H1 (cell line): ENCODE results near the gene DOK6. TPM values are rescaled to one million over a fixed set of nuclear protein-coding genes. Genes with fewer than 3 reads are reported as not detected.

Experiments used
- CTCF ChIA-PET: fragments of 300-600 bp; sonication (Branson Sonifier 250); formaldehyde crosslinking; loops from one replicate; lab custom pipeline; 2021; ENCODE audit not compliant: partially characterized antibody; lab: Charles Lee
- POLR2A ChIA-PET: fragments of 300-600 bp; sonication (Branson Sonifier 250); formaldehyde crosslinking; loops from one replicate; lab custom pipeline; 2021; ENCODE audit warnings: inconsistent platforms; ENCODE audit not compliant: partially characterized antibody; lab: Charles Lee
- DNase-seq, 2 experiments: peaks; one replicate each; pipeline versions ENCODE4 v3.0.0 to v3.0.0-alpha.2; 2010 to 2022; ENCODE audit warnings: low spot score in 2 of 2, low read depth in 1 of 2, mixed read lengths in 1 of 2
- FAIRE-seq: peaks from 2 replicates; lab custom pipeline; 2011; peaks lifted over from hg19 to GRCh38; lab: Jason Lieb, UNC
- H2AFZ ChIP-seq: 2 replicates; pipeline ENCODE4 v1.8.1; 2012; ENCODE audit warnings: low read length, inconsistent platforms
- H2AK5ac ChIP-seq: 2 replicates; pipeline ENCODE4 v1.6.1; 2013; ENCODE audit warnings: low read depth, low read length
- H2BK120ac ChIP-seq: replicated peaks from 2 replicates; pipeline ENCODE3; 2013; ENCODE audit warnings: low read depth, low read length, inconsistent platforms
- H2BK12ac ChIP-seq: 2 replicates; pipeline ENCODE4 v1.6.1; 2013; ENCODE audit warnings: low read depth, low read length
- H2BK15ac ChIP-seq: 2 replicates; pipeline ENCODE4 v1.6.1; 2013; ENCODE audit warnings: low read length
- H2BK20ac ChIP-seq: 2 replicates; pipeline ENCODE4 v1.6.1; 2013; ENCODE audit warnings: low read length
- H2BK5ac ChIP-seq: 2 replicates; pipeline ENCODE4 v1.6.1; 2013; ENCODE audit warnings: low read depth, low read length
- H3K14ac ChIP-seq: 2 replicates; pipeline ENCODE4 v1.6.1; 2013; ENCODE audit warnings: inconsistent platforms; ENCODE audit not compliant: insufficient read length
- H3K18ac ChIP-seq: 2 replicates; pipeline ENCODE4 v1.6.1; 2013; ENCODE audit warnings: low read length; ENCODE audit errors: extremely low read depth
- H3K23ac ChIP-seq: 2 replicates; pipeline ENCODE4 v1.6.1; 2013; ENCODE audit warnings: inconsistent platforms; ENCODE audit not compliant: insufficient read length
- H3K23me2 ChIP-seq: 2 replicates; pipeline ENCODE4 v1.6.1; 2013; ENCODE audit warnings: low read depth, low read length
- H3K27ac ChIP-seq: 2 replicates; pipeline ENCODE4 v1.6.1; 2011; ENCODE audit warnings: low read depth, low read length, inconsistent platforms
- H3K27me3 ChIP-seq, 4 experiments: replicated peaks in 1 of 4; 1 replicate in 1 of 4; 2 replicates in 3 of 4; pipeline versions ENCODE4 v1.6.1 to v1.8.1; 2011 to 2013; ENCODE audit warnings: low read length in 3 of 4, mild to moderate bottlenecking in 3 of 4, inconsistent platforms in 2 of 4, mixed read lengths in 2 of 4, moderate library complexity in 1 of 4; ENCODE audit not compliant: control insufficient read depth in 3 of 4, insufficient read depth in 3 of 4; ENCODE audit errors: extremely low read depth in 1 of 4
- H3K36me3 ChIP-seq, 4 experiments: 2 replicates each; pipeline versions ENCODE4 v1.6.1 to v1.8.1; 2011 to 2013; ENCODE audit warnings: mild to moderate bottlenecking in 4 of 4, low read length in 3 of 4, moderate library complexity in 2 of 4, control low read depth in 1 of 4, inconsistent platforms in 1 of 4; ENCODE audit not compliant: insufficient read depth in 4 of 4, control insufficient read depth in 2 of 4
- H3K4ac ChIP-seq: replicated peaks from 2 replicates; pipeline ENCODE3; 2013; ENCODE audit warnings: low read length, low read depth, mixed read lengths, inconsistent platforms; ENCODE audit not compliant: insufficient read length
- H3K4me1 ChIP-seq, 4 experiments: replicated peaks in 1 of 4; 1 replicate in 1 of 4; 2 replicates in 3 of 4; pipeline versions ENCODE4 v1.6.1 to v1.8.1; 2011 to 2013; ENCODE audit warnings: low read length in 3 of 4, inconsistent platforms in 2 of 4, mixed read lengths in 1 of 4; ENCODE audit not compliant: insufficient read depth in 4 of 4, control insufficient read depth in 3 of 4
- H3K4me2 ChIP-seq, 2 experiments: 2 replicates each; pipeline versions ENCODE4 v1.6.1 to v1.8.1; 2011 to 2013; ENCODE audit warnings: low read depth in 2 of 2, low read length in 2 of 2, control low read depth in 1 of 2, inconsistent platforms in 1 of 2, mild to moderate bottlenecking in 1 of 2; ENCODE audit not compliant: insufficient read depth in 1 of 2
- H3K4me3 ChIP-seq, 4 experiments: fragments of 200-600, 300-600 bp in 1 of 4; sonication (generic), shearing (Covaris generic), sonication (Bioruptor Twin) in 1 of 4; 2 replicates each; pipeline versions ENCODE4 v1.5.1 to v1.8.1; 2011 to 2016; ENCODE audit warnings: low read length in 4 of 4, low read depth in 3 of 4, control low read depth in 2 of 4, inconsistent platforms in 2 of 4, mild to moderate bottlenecking in 2 of 4, mixed read lengths in 1 of 4, moderate library complexity in 1 of 4; ENCODE audit not compliant: insufficient read depth in 2 of 4; ENCODE audit errors: extremely low read depth in 1 of 4
- H3K56ac ChIP-seq: replicated peaks from 2 replicates; pipeline ENCODE3; 2013; ENCODE audit warnings: low read depth, mild to moderate bottlenecking, mixed read lengths, low read length, inconsistent platforms; ENCODE audit not compliant: insufficient read length
- H3K79me1 ChIP-seq: 2 replicates; pipeline ENCODE4 v1.6.1; 2013; ENCODE audit warnings: low read depth, low read length, control low read depth
- H3K79me2 ChIP-seq, 2 experiments: 2 replicates each; pipeline versions ENCODE4 v1.6.1 to v1.8.1; 2012 to 2013; ENCODE audit warnings: low read length in 2 of 2, mild to moderate bottlenecking in 2 of 2, inconsistent platforms in 1 of 2; ENCODE audit not compliant: insufficient read depth in 2 of 2, control insufficient read depth in 1 of 2
- H3K9ac ChIP-seq, 4 experiments: replicated peaks in 1 of 4; 1 replicate in 1 of 4; 2 replicates in 3 of 4; pipeline versions ENCODE4 v1.6.1 to v1.8.1; 2011 to 2013; ENCODE audit warnings: low read depth in 3 of 4, low read length in 3 of 4, control low read depth in 2 of 4, mild to moderate bottlenecking in 2 of 4, moderate library complexity in 2 of 4, inconsistent platforms in 1 of 4; ENCODE audit errors: extremely low read depth in 1 of 4
- H3K9me3 ChIP-seq, 2 experiments: 2 replicates each; pipeline versions ENCODE4 v1.6.1 to v1.8.1; 2012 to 2013; ENCODE audit warnings: mild to moderate bottlenecking in 2 of 2, moderate library complexity in 2 of 2, control low read depth in 1 of 2, inconsistent platforms in 1 of 2, low read depth in 1 of 2, low read length in 1 of 2, mixed read lengths in 1 of 2; ENCODE audit not compliant: insufficient read depth in 2 of 2
- H4K20me1 ChIP-seq, 2 experiments: replicated peaks in 1 of 2; 2 replicates each; pipeline versions ENCODE3 to v1.8.1; 2011 to 2013; ENCODE audit warnings: inconsistent platforms in 2 of 2, low read length in 2 of 2, mild to moderate bottlenecking in 1 of 2; ENCODE audit not compliant: insufficient read depth in 2 of 2, control insufficient read depth in 1 of 2
- H4K5ac ChIP-seq: 2 replicates; pipeline ENCODE4 v1.6.1; 2013; ENCODE audit warnings: low read length, low read depth, mixed read lengths, inconsistent platforms; ENCODE audit not compliant: insufficient read length
- H4K8ac ChIP-seq: 2 replicates; pipeline ENCODE4 v1.8.0; 2013; ENCODE audit warnings: mild to moderate bottlenecking, moderate library complexity, low read length, inconsistent platforms; ENCODE audit not compliant: insufficient read depth; ENCODE audit errors: extremely low read depth
- H4K91ac ChIP-seq: replicated peaks from 2 replicates; pipeline ENCODE3; 2013; ENCODE audit warnings: low read length, mixed read lengths, inconsistent platforms; ENCODE audit not compliant: insufficient read length
- GABPA ChIP-seq: IDR thresholded peaks from 2 replicates; pipeline ENCODE4 v1.6.1; 2011; ENCODE audit warnings: mild to moderate bottlenecking, low read length, moderate library complexity, borderline replicate concordance; ENCODE audit not compliant: insufficient read depth
- PHF8 ChIP-seq: fragments of 200-600 bp; sonication (generic); conservative IDR thresholded peaks from 2 replicates; pipeline ENCODE4 v1.7.1; 2012; ENCODE audit warnings: low read depth, mild to moderate bottlenecking, inconsistent platforms, low read length, moderate library complexity
- RBBP5 ChIP-seq: IDR thresholded peaks from 2 replicates; pipeline ENCODE4 v1.7.1; 2012; ENCODE audit warnings: low read depth, mild to moderate bottlenecking, inconsistent platforms, low read length, moderate library complexity, borderline replicate concordance
- SIX5 ChIP-seq: IDR thresholded peaks from 2 replicates; pipeline ENCODE4 v1.6.1; 2011; ENCODE audit warnings: mild to moderate bottlenecking, low read depth, low read length
- TEAD4 ChIP-seq: IDR thresholded peaks from 2 replicates; pipeline ENCODE4 v1.6.1; 2012; ENCODE audit warnings: low read depth, low read length, inconsistent platforms, mixed read lengths
- WGBS, 2 experiments: shearing (Covaris generic) in 1 of 2; methylation state at CpG; one replicate each; pipeline versions ENCODE4 v1.1.6 to v1.1.7; 2013 to 2015; ENCODE audit warnings: low lambda C conversion rate in 2 of 2, mixed read lengths in 2 of 2, inconsistent platforms in 1 of 2, low coverage in 1 of 2, missing lambda C conversion rate in 1 of 2; ENCODE audit not compliant: insufficient replicate concordance in 2 of 2, insufficient coverage in 1 of 2, insufficient read length in 1 of 2; ENCODE audit errors: extremely low coverage in 1 of 2, missing lambda C conversion rate in 1 of 2; 5-methylcytosine and 5-hydroxymethylcytosine counted together
- polyA plus RNA-seq, 7 experiments: library from polyadenylated mRNA; depleted of rRNA in 3 of 7; stranded (reverse) in 5 of 7; unstranded in 2 of 7; fragments of >200 nt in 5 of 7; fragments of 200-250 nt in 2 of 7; gene quantifications; 1 replicate in 5 of 7; 2 replicates in 1 of 7; 4 replicates in 1 of 7; pipeline versions ENCODE4 v1.2.1 to v1.2.3, GENCODE V29; 2011 to 2013; ENCODE audit warnings: missing spikeins in 2 of 7, mixed read lengths in 2 of 7
- total RNA-seq: library from RNA; stranded (reverse); fragmentation: NEBNext Ultra II Directional; extraction: Animal tissue kit (Norgen Biotek cat#: 25700); gene quantifications from 2 replicates; pipeline ENCODE4 v1.2.1, GENCODE V29; 2021
- TF ChIP-seq, protein P1 (sequence below): IDR thresholded peaks from 2 replicates; pipeline ENCODE4 v1.6.1; 2011; ENCODE audit warnings: low read depth, mild to moderate bottlenecking, low read length; ENCODE audit not compliant: insufficient read depth

Gene DOK6
- total and polyA plus RNA-seq, 2 of the 8 experiments (the other 6 are each of a cell fraction or from before 2014, with no cell fraction given) = 0.33 to 0.50 TPM

DNA sequence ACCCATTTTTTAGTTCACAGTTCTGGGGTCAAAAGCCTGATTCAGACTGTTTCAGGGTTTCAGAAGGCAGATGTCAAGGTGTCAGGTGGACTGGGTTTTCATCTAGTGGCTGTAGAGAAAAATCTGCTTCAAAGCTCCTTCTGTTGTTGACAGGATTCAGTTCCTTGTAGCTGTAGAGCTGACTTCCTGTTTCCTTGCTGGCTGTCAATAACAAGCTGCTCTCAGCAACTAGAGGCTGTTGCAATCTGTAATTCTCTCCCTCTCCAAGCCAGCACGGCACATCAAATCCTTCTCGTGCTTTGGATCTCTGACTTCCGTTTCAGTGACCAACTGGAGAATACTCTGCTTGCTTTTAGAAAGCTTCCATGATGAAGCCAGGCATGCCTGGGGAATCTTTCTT, 179.4 kb downstream of the DOK6 start:
- Histone ChIP-seq H3K18ac (no peak overlapping the region), H3K4me2 (no peak overlapping the region), H4K91ac (no peak overlapping the region), H2AK5ac (no peak overlapping the region), H2BK5ac (no peak overlapping the region), H3K9me3 (no peaks in the 10 kb centered on the region), H2AFZ (0 out of 2 replicates have a peak overlapping the region, but pooled peaks have one; percentile 7), H2BK12ac (no peak overlapping the region), H3K79me2 (no peaks in the 10 kb centered on the region), H3K14ac (no peak overlapping the region), H3K4me1 (no peaks in the 10 kb centered on the region), H2BK120ac (no peak overlapping the region), H4K20me1 (no peaks in the 10 kb centered on the region), H3K56ac (no peak overlapping the region), H3K4me3 (no peak overlapping the region), H3K27me3 (no peaks in the 10 kb centered on the region), H3K27ac (no peak overlapping the region), H4K8ac (no peak overlapping the region), H3K23ac (no peak overlapping the region), H3K36me3 (no peaks in the 10 kb centered on the region), H3K4ac (no peak overlapping the region), H2BK15ac (no peak overlapping the region), H3K23me2 (no peaks in the 10 kb centered on the region; the same call in 1 of the 2 replicates), H3K79me1 (no peaks in the 10 kb centered on the region), H3K9ac (no peak overlapping the region), H2BK20ac (no peak overlapping the region), H4K5ac (no peak overlapping the region)
- no peak for DNase-seq
- 93% methylated on average over 3 of the region's 3 CpGs; no CpG with 5 or more reads in 1 of the 2 experiments for WGBS, 2 experiments
- no peak for FAIRE-seq
- CTCF ChIA-PET = no interaction called here
- POLR2A ChIA-PET = no interaction called here
- no peak for TF ChIP-seq PHF8
- TF ChIP-seq SIX5 = no peak
- TF ChIP-seq GABPA = no peak
- TF ChIP-seq RBBP5 = no peak
- TF ChIP-seq, protein P1, sequence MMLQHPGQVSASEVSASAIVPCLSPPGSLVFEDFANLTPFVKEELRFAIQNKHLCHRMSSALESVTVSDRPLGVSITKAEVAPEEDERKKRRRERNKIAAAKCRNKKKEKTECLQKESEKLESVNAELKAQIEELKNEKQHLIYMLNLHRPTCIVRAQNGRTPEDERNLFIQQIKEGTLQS = no peak
- TF ChIP-seq TEAD4 = no peak
